ENCODE data around the gene SNX24.

DNA sequence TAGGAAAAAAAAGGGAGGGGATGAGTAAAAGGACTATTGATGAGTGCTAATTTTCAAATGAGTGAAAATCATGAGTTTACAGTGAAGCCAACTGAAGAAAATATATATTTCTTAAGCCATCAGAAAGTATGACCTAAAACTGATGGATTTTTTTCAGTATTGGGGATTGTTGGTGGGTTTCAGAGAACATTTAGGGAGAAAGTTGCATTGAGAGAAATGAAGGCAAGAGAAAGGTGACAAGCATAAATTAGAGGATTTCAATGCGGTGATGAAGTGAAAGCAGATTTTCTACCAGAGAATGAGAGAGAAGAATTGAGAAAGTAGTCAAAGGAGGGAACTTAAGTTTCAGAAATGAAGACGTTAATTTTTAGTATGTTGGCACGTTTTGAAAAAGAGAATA, 8.5 kb upstream of the SNX24 start:
- TF ChIP-seq POLR2AphosphoS5 (IDR thresholded peaks at IDR 0.05) (no peak), EP300 (IDR thresholded peaks at IDR 0.05) (no peak)

All from esophagus muscularis mucosa (tissue), 3 donors.